ENCODE results near the gene SLC25A41.
"Not testable (repeated sequence)": the region's sequence is repeated elsewhere in the genome, so short reads cannot be mapped to it uniquely, and the experiment has no call there.

Gene SLC25A41

DNA sequence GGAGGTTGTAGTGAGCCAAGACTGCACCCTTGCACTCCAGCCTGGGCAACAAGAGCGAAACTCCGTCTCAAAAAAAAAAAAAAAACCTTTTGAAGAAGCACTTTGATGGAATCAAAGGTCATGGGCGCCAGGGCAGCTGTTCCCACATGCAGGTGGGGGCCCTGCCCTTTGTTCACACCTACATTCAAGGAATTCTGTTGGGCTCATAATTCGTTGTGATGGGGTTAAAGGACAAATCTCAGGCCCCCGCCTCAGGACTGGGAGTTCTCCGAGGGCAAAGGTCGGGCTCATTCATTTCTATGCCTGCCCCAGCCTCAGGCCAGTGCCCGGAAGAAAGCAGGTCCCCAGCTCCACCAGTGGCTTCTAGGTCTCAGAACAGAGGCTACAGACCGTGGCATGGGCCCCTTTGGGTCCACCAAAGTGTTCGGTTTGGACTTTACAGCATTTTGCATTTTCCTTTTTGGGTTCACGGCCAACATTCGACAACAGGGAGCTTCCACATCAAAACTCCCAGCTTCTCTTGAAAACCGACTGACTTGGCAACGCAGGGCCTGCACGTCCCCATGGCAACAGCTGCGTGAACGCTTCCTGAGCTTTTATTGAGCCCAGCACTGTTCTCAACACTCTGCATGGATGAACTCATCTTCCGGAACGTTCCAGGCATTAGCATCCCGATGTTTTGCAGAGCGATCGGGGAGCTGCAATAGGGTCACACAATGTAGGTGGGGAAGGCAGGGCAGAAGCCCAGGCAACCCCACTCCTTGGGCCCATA, 30.5 kb downstream of the SLC25A41 start:
- DNase-seq = no peak

DNA sequence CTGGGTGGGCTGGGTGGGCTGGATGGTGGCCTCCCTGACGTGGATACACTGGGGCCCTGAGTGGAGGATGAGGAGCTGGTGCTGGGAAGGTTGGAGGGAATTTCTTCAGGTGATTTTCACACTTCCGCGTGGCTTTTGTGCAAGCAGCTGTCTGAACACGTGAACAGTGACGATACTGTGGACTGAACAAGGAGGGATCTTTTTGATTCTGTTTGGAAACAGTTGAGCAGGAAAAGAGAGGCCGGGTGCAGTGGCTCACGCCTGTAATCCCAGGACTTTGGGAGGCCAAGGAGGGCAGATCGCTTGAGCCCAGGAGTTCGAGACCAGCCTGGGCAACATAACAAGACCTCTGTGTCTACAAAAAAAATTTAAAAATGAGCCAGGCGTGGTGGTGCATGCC, 31.5 kb downstream of the SLC25A41 start:
- no peak for DNase-seq

DNA sequence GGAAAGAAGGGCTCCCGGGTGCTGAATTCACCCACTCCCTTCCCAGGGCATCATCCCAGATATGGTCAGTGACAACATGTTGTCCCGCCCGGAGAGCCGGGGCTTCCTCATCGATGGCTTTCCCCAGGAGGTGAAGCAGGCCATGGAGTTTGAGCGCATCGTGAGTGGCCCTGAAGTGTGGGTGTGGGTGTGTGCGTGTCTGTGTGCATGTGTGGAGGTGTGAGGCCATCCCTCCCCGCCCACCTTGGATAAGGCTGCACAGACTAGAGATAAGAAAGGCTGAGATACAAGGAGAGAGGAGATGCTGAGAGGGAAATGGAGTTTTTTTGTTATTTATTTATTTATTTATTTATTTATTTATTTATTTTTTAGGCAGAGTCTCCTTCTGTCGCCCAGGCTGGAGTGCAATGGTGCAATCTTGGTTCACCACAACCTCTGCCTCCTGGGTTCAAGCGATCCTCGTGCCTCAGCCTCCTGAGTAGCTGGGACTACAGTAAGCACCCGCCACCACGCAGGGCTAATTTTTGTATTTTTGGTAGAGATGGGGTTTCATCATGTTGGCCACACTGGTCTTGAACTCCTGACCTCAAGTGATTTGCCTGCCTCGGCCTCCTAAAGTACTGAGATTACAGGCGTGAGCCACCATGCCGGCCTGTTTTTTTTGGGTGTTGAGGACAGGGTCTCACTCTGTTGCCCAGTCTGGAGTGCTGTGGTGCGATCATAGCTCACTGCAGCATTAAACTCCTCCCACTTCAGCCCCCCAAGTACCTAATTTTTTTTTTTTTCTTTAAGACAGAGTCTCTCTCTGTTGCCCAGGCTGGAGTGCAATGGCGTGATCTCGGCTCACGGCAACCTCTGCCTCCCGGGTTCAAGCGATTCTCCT, 33.3 kb downstream of the SLC25A41 start:
- DNase-seq = not testable (repeated sequence)

DNA sequence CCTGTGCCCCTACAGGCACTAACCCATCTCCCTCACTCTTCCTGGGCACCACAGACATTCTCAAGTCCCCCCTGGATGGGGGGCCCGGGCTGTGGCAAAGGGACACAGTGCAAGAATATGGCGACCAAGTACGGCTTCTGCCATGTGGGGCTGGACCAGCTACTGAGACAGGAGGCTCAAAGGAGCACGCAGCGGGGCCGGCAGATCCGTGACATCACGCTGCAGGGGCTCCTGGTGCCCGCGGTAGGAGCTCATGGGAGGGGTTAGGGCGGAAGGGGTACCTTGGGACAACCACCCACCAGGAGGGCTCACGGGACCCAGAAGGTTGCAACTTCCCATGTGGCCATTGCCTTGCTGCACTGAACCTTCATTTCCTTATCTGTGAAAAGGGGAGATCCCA, 37.3 kb downstream of the SLC25A41 start:
- no peak for DNase-seq

DNA sequence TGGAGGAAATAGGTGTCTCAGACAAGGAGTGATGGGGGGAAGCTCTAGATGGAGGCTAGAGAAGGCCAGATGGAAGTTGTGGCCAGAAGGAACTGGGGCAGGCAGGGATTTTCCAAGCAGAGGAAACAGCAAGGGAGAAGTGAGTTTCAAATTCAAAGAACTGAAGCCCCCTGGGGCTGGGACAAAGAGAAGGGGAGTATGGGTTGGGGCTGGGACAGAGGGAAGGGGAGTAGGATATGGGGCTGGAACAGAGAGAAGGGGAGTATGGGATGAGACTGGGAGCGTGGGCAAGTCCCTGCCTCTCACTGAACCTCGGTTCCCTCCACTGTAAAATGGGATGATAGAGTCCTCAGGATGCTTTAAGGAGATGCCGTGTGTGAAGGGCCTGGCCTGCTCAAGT, 38.7 kb downstream of the SLC25A41 start:
- no peak for DNase-seq

DNA sequence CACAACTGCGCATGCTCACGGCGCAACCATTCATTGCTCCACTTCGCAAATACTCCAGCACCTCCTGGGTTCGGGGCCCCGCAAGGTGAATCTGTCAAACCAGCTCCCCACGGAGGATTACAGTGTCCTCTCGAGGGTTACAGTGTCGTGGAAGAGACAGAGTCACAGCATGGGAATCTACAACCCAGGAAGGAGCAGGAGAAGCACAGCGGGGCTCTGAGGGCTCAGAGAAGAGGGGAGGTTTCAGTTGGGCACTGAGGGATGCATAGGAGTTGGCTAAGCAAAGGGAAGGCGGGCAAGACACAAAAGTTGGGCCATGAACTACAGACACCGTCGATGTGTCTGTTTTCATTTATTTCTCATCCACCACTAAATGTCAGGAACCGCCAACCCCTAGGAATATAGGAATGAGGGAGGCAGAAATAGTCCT, 39.6 kb downstream of the SLC25A41 start:
- DNase-seq = no peak

DNA sequence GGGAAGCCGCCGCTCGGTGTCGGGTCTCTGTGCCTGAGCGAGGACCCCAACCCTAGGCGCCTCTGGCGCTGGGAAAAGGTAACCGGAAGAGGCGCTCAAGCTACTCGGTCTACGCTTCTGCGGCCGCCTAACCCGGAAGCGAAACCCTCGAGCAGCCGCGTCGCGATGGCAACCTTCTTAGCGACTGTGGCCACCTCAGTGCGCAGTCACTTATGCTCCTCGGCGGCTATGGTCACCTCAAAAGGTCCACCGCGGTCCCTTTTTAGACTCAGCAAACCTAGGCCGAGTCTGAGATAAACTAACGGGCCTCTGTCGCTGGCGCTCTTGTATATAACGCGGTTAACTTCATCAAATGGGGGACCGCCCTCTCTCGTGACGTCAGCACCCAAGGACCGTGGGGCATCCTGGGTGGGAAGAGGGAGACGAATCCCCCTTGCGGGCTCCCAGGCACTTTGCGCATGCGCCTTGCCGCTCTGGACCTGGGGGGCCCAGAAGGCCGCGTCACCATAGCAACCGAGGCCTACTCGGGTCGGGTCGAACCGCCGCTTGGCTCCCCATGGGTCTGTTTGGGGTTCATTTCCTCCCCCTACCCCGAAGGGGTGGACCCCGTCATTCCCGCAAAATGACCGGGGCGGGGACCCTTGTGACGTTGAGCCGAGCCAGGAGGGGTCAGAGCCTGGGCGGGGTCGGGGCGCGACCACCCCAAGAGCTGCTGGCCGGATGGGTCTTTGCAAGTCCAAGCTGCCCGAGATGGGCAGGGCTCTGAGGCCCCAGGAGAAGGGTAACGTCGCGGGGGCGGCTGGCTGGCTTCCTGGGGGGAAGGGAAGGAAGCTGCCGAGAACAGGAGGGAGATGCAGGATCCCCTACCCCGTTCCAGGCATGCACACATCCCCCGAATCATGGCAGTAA, 40.2 kb downstream of the SLC25A41 start, which contains the start of gene GTF2F1:
Gene GTF2F1, minus strand, starts transcription at position 91 of the 909 bp plus-strand sequence. CDS start 169 bp downstream, outside the sequence.
- peak; percentile 96 for DNase-seq

DNA sequence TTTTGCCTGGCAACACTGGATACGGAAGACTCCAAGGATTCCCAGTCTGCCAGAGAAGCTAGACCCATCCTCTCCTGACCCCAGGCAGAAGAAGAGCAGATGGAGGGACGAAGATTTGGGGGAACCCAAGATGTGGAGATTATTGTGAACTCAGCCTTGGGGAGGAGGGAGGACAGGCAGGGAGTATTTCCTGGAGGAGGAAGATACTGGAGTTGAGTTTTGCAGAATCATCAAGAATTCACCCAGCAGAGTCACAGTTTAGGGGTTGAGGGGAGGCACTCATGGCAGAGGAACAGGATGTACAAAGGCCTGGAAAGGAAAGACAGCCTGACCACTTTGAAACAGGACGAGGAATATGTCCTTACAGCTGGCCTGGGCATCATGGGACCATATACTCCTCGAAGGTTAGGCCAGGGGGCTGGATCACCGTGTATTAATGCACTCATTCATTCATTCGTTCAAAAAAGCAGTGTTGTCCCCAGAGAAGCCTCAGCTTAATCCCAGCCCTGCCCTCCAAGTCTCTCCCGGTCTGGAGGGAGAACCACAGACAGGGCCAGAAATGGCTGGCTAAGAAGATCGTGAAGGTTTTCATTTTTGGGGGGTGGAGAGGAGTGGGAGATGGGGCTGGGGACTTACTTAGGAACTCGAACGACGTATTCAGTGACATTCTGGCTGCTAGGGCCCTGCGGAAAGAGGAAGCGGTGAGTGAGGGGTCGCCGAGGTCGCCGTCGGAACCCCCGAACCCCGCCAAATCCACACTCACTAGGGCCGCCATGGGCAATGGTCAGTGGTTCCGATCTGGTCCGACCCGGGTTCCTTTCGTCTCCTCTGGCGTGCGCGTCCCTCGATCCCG, 41.1 kb downstream of the SLC25A41 start:
- DNase-seq = no peak

DNA sequence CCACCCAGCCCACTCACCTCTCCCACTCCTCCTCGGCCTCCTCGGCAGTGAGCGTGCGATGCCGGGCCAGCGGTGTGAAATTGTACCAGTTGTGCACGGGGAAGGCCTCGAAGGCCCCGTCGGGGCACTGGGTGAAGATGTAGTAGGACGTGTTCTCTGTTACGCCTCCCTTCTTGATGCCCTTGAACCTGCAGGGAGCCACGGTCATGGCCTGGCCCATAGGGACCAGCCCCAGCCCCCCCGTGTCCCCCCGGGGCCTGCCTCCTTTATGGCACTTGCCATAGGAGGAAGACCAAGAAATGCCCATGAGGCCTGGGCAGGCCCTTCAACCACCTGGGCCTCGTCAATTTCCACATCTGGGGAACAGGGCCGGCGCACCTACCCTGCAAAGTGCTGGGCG, 46.2 kb downstream of the SLC25A41 start:
- DNase-seq = no peak

DNA sequence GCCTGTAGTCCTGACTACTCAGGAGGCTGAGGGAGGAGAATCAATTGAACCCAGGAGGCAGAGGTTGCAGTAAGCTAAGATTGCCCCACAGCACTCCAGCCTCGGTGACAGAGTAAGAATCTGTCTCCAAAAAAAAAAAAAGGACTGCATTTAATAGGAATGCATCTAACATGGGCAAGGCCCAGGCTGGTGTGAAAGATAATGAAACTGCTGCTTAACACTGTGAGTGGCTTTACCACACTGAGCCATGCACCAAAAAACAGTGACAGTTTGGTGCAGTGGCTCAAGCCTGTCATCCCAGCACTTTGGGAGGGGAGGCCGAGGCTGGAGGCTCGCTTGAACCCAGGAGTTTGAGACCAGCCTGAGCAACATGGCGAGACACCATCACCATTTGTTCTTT, 49.2 kb downstream of the SLC25A41 start:
- DNase-seq = no peak

DNA sequence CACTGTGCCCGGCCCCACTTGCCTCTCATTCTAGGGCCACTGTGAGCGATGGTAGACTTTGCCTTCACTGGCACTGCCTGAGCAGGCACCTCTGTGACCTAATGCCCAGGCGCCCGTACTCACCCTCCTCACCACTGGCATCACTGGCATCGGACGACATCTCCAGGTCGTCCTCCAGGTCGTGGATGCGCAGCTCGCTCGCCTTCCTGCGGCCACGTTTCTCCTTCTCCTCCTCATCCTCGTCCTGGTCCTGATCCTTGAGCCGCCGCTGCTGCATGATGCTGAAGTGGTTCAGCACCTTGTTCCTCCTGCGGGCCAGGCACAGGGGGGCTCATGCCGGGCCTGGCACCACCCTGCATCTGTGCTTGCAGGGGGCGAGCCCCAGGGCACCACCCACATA, 50.4 kb downstream of the SLC25A41 start:
- no peak for DNase-seq

DNA sequence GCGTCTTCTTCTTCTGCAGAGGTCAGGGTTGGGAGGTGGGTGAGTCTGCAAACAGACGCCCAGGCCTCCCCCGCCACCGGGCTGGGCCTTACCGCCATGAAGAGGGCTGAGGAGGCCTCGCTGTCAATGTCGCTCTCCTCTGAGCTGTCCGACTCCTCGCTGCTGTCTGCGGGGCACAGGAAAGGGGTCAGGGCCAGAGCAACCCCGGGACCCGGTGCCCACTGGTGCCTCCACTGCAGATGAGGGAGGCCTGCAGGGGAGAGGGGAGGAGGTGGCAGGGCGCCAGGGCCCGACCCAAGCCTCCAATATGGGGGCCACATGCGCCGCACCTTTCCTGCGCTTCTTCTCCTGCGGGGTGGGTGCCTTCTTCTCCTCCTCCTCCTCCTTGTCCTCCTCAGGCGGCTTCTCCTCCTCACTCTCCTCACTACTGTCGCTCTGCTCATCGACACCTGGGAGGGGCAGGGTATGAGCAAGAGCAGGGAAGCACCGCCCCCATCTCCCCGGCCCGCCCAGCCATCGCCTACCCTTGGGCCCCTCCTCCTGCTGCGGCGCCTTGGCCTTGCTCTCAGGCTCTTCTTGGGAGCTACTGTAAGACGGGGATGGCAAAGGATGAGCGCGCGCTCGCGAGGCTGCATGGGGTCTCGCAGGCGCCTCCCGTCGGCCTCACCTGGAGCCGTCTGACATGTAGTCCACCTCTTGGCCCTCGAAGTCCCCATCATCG, 52.4 kb downstream of the SLC25A41 start:
- no peak for DNase-seq

DNA sequence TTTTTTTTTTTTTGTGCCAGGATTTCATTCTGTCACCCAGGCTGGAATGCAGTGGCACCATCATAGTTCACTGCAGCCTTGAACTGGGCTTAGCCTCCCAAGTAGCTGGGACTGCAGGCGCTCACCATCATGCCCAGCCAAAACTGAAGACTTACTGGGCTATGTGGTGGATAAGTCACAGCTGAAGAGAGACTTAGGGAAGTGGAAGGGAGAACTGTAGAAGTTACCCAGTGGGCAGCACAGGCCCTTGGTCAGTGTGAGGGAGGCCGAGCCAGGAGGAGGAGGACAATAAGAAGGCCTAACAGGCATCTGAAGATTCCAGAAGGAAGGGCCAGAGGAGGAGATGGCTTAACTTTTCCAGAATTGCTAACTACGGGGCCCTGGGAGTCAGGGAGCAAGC, 53.8 kb downstream of the SLC25A41 start:
- no peak for DNase-seq

DNA sequence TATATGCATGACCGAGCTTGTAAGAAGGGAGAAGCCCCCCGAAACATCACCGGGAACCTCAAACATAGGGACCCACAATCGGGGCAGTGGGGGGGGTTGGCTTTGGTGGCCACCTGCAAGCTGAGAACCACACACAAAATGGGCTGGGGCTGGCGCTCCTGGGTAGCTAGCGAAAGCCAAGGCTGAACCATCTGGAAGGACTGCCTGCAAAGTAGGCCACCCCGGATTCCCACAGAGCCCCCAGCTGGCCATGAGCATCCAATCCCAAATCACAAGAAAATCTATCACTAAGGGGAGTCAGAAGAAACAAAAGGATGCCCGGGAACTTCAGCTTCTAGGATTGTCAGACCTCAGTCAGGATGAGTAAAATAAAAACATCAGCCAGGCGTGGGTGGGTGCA, 55.1 kb downstream of the SLC25A41 start:
- no peak for DNase-seq

DNA sequence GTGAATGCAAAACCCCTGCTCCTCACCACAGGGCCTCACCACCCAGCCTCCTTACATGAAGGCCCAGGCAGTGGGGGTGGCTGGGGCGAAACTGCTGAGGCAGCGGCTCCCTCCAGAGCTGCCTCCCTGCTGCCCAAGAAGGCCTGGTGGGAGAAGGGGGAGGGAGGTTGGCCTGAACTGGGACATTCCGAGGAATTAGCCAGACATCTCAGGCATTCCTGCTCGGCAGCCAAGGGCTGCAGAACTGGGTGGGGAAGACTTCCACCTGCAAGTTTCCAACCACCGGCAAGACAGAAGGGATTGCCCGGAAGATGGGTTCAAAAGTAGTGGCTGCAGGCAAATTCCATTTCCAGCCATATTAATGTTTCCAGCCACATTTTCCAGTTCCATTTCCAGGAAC, 55.5 kb downstream of the SLC25A41 start:
- DNase-seq = peak; percentile 96

DNA sequence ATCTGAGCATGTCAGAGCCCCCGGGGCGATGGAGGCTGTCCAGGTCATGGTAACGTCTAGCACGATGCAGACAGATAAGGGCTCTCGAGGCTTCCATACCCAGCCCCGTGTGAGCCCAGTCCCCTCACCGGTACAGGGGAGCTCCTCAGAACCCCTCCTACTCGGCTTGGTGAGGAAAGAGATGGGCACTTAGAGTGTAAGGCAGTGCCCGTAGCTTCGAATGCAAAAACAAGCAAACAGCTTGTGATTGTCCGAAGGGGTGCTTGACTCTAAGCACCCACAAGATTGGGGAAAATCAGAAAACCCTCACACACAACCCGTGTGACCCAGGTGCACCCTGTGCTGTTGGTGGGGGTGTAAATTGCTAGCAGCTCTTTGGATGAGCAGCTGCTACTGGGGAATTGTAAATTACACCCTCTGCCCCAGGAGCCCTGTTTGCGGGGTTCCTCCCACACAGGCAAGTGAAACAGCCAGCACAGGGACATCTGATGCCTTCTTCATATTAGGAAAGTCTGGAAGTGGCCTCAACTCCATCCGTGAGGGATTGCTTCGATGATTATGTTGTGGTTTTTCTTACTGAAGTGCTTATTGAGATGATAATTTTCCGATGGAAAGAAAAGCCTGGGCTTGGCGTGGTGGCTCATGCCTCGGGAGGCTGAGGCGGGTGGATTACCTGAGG, 56.9 kb downstream of the SLC25A41 start:
- DNase-seq = no peak
